ENCODE measurements around the gene BEGAIN.

DNA sequence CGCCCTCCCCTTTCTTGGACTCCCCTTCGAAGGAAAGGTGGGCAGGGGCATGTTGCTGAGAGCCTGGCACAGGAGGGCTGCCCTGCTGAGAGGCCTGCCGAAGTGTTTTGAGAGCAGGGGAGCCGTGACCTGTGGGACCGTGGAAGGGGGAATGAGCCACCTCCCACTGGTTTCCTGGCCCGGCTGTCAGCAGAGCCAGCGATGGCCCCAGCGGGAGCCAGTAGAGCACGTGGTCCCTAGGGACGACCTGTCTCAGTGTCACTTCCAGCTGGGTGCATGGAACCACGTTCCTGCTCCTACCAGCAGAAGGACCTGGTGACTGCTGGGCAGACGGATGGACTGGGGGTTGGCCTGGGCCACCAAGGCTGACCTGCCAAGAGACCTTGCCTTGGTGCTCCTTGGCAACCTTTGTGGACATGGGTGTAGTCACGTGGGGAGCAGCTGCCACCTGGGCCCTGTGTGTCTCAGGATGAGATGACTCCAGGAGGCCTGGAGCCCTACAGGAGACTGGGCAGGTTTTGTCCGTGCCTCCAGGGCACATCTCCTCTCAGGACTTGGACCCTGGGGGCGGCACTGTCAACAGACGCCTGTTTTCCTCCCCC, 34.6 kb downstream of the BEGAIN start:
- TF ChIP-seq, protein P1, sequence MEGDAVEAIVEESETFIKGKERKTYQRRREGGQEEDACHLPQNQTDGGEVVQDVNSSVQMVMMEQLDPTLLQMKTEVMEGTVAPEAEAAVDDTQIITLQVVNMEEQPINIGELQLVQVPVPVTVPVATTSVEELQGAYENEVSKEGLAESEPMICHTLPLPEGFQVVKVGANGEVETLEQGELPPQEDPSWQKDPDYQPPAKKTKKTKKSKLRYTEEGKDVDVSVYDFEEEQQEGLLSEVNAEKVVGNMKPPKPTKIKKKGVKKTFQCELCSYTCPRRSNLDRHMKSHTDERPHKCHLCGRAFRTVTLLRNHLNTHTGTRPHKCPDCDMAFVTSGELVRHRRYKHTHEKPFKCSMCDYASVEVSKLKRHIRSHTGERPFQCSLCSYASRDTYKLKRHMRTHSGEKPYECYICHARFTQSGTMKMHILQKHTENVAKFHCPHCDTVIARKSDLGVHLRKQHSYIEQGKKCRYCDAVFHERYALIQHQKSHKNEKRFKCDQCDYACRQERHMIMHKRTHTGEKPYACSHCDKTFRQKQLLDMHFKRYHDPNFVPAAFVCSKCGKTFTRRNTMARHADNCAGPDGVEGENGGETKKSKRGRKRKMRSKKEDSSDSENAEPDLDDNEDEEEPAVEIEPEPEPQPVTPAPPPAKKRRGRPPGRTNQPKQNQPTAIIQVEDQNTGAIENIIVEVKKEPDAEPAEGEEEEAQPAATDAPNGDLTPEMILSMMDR (IDR thresholded peaks at IDR 0.05): no peak
- no peak for TF ChIP-seq POLR2A (IDR thresholded peaks at IDR 0.05)

Data from ovary (tissue), 3 donors.